ENCODE data around the gene BAG2.

DNA sequence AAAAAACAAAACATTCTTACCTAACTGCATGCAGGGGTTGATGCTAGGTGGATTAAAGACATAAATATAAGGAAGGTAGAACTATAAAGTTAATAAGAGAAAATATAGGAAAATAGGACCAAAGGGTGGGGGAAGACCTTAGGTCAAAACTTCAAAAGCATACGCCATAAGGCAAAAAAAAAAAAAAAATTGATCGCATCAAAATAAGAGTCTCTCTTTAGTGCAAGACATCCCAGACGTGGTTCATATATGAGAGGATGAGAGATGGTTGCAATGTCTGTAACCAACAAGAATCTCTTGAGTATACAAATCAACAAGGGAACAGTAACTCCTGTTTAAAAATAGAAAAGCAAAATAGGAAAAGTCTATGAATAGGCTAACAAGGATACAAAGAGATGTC lies 8.5 kb downstream of the BAG2 start:
- TF ChIP-seq POLR2A (IDR thresholded peaks at IDR 0.05) (no peak), CTCF (IDR thresholded peaks at IDR 0.05) (no peak)
